HepG2 (cell line): Measurements from ENCODE around the gene LEMD1.

ENCODE experiments used
- CTCF ChIP-seq: sonication (generic); formaldehyde crosslinking; IDR thresholded peaks from 2 replicates; pipeline ENCODE4 v1.5.0; 2020; ENCODE audit warnings: mild to moderate bottlenecking, missing genetic modification reagents, moderate library complexity
- HNF4A ChIP-seq: sonication (generic); formaldehyde crosslinking; IDR thresholded peaks from 2 replicates; pipeline ENCODE4 v1.4.0; 2020; ENCODE audit warnings: missing genetic modification reagents
- KIAA2018 ChIP-seq: sonication (generic); formaldehyde crosslinking; IDR thresholded peaks from 2 replicates; pipeline ENCODE4 v1.5.0; 2020; ENCODE audit warnings: mild to moderate bottlenecking, missing genetic modification reagents, borderline replicate concordance
- NFRKB ChIP-seq: fragments of 450-650 bp; IDR thresholded peaks from 2 replicates; pipeline ENCODE4 v1.6.1; 2017
- RFX1 ChIP-seq: fragments of 450-650 bp; IDR thresholded peaks from 2 replicates; pipeline ENCODE4 v1.6.1; 2017
- SNAPC5 ChIP-seq: sonication (generic); formaldehyde crosslinking; IDR thresholded peaks from 2 replicates; pipeline ENCODE4 v1.8.1; 2023; ENCODE audit warnings: mild to moderate bottlenecking, missing genetic modification reagents, borderline replicate concordance
- TBX3 ChIP-seq: fragments of 450-650 bp; IDR thresholded peaks from 2 replicates; pipeline ENCODE4 v1.6.1; 2017; ENCODE audit warnings: antibody characterized with exemption, mild to moderate bottlenecking, inconsistent platforms, borderline replicate concordance

- no peak for TF ChIP-seq RFX1
- TF ChIP-seq SNAPC5, result no peak
- no peak for TF ChIP-seq NFRKB
- no peak for TF ChIP-seq TBX3
- TF ChIP-seq HNF4A (CRISPR knock-in tag), result no peak
- no peak for TF ChIP-seq CTCF (CRISPR knock-in tag)
- no peak for TF ChIP-seq KIAA2018 (CRISPR knock-in tag)
Measured at GRCh38 chr1:205353191-205353590, 68.7 kb downstream of the LEMD1 start.
